NCI-H526 treated with DMSO at 0.1 percent for 48 hours (cell line): ENCODE results near the gene ENTPD3.
"Not testable (repeated sequence)": the region's sequence is repeated elsewhere in the genome, so short reads cannot be mapped to it uniquely, and the experiment has no call there.

Source experiments
- DNase-seq: peaks from one replicate; lab custom pipeline; 2025; lab: John Stamatoyannopoulos, UW

Gene ENTPD3

DNA sequence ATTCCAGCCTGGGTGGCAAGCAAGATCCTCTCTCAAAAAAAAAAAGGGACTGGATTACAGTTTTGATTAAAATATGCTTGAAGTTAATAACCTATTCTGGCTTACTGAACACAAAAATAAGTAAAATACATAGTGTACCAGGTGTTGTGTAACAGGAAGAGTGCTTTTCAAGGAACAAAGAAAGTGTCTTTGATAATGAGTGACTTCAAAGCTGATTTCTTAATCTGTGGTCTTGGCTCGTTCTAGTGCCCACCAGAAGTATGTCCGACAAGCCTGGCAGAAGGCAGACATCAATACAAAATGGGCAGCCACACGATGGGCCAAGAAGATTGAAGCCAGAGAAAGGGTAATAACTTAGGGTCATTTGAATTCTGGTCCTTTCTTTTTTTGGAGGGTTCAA is 74.2 kb downstream of the ENTPD3 start:
- DNase-seq, result no peak

GRCh38 chr3:40462838-40463237 is 75.9 kb downstream of the ENTPD3 start:
- DNase-seq, result not testable (repeated sequence)

GRCh38 chr3:40463579-40463978 is 76.6 kb downstream of the ENTPD3 start:
- DNase-seq, result no peak

DNA sequence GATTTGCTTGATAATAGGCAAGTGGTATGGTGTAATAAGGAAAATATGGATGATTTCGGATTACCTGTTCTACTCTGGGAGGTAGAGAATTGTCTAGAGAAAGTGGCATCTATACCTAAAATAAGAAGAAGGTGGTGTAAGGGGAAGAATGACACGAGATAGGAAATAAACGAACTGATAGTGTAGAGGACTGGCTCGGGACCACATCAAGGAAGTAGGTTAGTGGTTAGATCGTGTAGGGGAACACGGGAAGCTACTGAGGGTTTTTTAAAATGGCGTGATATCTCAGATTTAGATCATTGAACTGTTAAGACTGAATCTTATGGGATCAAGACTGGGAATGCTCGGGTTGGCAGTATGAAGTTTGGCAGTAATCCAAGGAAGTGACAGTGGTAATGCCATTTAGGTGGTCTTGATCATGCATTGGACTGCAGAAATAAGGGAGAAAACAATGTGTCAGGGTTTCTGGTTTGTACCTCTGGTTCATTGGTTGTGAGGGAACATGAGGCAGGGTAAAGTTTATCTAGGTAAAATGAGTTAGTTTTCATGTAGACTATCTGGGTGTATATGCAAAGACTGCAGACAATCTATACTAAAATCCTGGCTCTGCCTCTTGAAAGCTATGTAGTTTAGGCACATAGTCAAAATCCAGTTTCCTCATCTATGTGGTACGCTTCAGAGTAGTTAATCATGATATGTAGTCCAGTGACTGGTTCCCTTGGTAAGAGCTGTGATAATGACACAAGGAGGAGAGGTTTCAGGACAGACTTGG is 77.5 kb downstream of the ENTPD3 start:
- no peak for DNase-seq

GRCh38 chr3:40465111-40465407 is 78.1 kb downstream of the ENTPD3 start:
- DNase-seq, result no peak

GRCh38 chr3:40465456-40465855 is 78.5 kb downstream of the ENTPD3 start:
- no peak for DNase-seq

DNA sequence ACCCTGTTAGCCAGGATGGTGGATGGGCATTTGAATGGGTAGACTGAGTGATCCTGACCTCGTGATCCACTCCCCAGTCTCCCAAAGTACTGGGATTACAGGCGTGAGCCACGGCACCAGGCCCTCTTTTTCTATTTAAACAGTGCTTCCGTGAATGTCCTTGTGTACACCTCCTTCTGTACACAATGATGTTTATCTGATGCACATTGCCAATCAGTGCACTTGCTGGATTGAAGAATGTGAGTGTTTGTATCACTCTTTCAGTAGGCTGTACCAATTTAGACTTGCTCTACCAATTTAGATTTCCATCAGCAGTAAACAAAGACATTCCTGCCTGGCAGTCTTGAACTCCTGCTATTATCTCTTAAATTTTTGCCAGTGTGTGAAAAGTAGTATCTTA is 81.0 kb downstream of the ENTPD3 start:
- DNase-seq, result no peak

- DNase-seq, result no peak
Measured at GRCh38 chr3:40470701-40471100, 83.7 kb downstream of the ENTPD3 start.

DNA sequence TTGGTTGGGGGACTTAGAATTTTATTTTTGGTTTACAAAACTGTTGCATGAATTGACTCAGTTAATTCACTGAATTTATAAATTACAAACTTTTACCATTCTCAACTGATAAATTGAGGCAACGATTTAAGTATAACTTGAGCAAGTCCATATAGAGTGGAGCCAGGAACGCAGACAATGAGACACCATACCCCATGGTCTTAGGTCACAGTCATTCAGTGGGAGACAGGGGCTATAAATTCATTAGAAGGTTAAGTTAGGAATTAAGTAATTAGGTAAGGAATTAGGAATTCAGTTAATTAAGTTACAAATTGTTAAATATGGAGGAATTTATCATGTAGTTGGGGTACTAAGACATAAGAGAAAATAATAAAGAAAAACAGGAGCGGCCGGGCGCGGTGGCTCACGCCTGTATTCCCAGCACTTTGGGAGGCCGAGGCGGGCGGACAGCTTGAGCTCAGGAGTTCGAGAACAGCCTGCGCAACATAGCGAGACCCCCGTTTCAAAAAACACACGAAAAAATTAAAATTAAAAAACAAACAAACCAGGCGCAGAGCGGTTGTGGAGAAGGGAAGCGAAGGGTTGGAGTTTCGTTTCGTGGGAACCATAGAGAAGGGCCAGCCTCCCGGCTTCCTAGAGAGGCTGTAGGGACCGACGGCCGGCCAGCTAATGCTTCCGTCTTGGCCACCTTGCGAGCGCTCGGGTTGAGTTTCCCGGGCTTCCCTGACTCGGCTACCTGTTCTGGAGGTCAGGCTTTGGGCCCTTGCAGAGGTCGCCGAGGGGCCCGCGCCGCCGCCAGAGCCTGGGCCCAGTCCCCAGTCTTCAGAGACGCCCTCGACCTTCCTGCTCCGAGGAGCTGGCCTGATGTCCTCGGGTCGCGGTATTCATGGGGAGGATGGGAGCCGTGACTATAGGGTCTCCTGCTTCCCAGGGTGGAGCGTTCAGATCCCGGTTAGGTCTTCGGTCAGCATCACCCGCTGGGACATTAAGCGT is 89.8 kb downstream of the ENTPD3 start, which contains the start of gene ZNF619:
ZNF619 (plus strand) TSS at position 645 of the 993 bp plus-strand sequence. CDS start 858 bp downstream, outside the sequence.
- peak; percentile 21 for DNase-seq

GRCh38 chr3:40477666-40478065 is 90.7 kb downstream of the ENTPD3 start:
- DNase-seq, result no peak
